Right atrium auricular region (tissue), 2 donors: Measurements from ENCODE around the gene R3HDM2. TPM values are rescaled to one million over a fixed set of nuclear protein-coding genes. Genes with fewer than 3 reads are reported as not detected.

Experiments
- DNase-seq: peaks from one replicate; pipeline ENCODE4 v3.0.0-alpha.2; 2019; ENCODE audit warnings: low spot score
- H3K27ac ChIP-seq, 2 donors: fragments of 200-600 bp; sonication (generic); 1 replicate in 1 of 2; 2 replicates in 1 of 2; pipeline ENCODE4 v1.5.1; 2016 to 2019
- H3K27me3 ChIP-seq, 2 donors: fragments of 200-600 bp; sonication (generic); one replicate each; pipeline versions ENCODE4 v1.5.1 to v1.6.0; 2017 to 2019
- H3K36me3 ChIP-seq: fragments of 200-600 bp; sonication (generic); one replicate; pipeline ENCODE4 v1.5.1; 2016
- H3K4me1 ChIP-seq, 2 donors: fragments of 200-600 bp; sonication (generic); one replicate each; pipeline versions ENCODE4 v1.5.1 to v1.6.0; 2017 to 2019
- H3K4me3 ChIP-seq, 2 donors: fragments of 200-600 bp; sonication (generic); 1 replicate in 1 of 2; 2 replicates in 1 of 2; pipeline ENCODE4 v1.5.1; 2017 to 2019; ENCODE audit warnings: mild to moderate bottlenecking in 1 of 2, moderate library complexity in 1 of 2
- H3K9me3 ChIP-seq, 2 donors: fragments of 200-600 bp; sonication (generic); one replicate each; pipeline ENCODE4 v1.5.1; 2019
- CTCF ChIP-seq, 2 donors: fragments of 200-600 bp; sonication (generic); IDR thresholded peaks; one replicate each; pipeline ENCODE4 v1.5.1; 2019; ENCODE audit warnings: antibody characterized with exemption in 2 of 2
- total RNA-seq, 2 donors: library from RNA; depleted of rRNA; stranded (reverse); fragments of >200 nt; gene quantifications; one replicate each; pipeline ENCODE4 v1.1.0, GENCODE V29; 2016

Gene R3HDM2
- total RNA-seq, 2 donors from 2014 or later: 31.7 to 47.8 TPM

- Histone ChIP-seq H3K9me3 (no peaks in the 10 kb centered on the region), H3K36me3 (no peaks in the 10 kb centered on the region), H3K4me3 (no peak overlapping the region), H3K27me3 (peaks cover 16 to 24% of the 10 kb centered on the region in 2 donors), H3K4me1 (peaks cover 0 to 18% of the 10 kb centered on the region in 2 donors), H3K27ac (no peak overlapping the region)
- TF ChIP-seq CTCF (IDR thresholded peaks at IDR 0.05): no peak
- DNase-seq: no peak
Measured at GRCh38 chr12:57473392-57473791, 42.5 kb upstream of the R3HDM2 start.

GRCh38 chr12:57472391-57472790 lies 41.5 kb upstream of the R3HDM2 start:
- Histone ChIP-seq H3K4me1 (peaks cover 0 to 18% of the 10 kb centered on the region in 2 donors), H3K36me3 (no peaks in the 10 kb centered on the region), H3K27me3 (peaks cover 16 to 24% of the 10 kb centered on the region in 2 donors), H3K9me3 (no peaks in the 10 kb centered on the region), H3K27ac (no peak overlapping the region), H3K4me3 (no peak overlapping the region)
- no peak for DNase-seq
- no peak for TF ChIP-seq CTCF (IDR thresholded peaks at IDR 0.05)

GRCh38 chr12:57471661-57472060 lies 40.8 kb upstream of the R3HDM2 start:
- Histone ChIP-seq H3K27ac (no peak overlapping the region), H3K4me3 (no peak overlapping the region), H3K36me3 (no peaks in the 10 kb centered on the region), H3K4me1 (peaks cover 0 to 18% of the 10 kb centered on the region in 2 donors), H3K27me3 (peaks cover 16 to 20% of the 10 kb centered on the region in 2 donors), H3K9me3 (no peaks in the 10 kb centered on the region)
- no peak for TF ChIP-seq CTCF (IDR thresholded peaks at IDR 0.05)
- DNase-seq: no peak

- H3K9me3 ChIP-seq: no peaks in the 10 kb centered on the region
- peaks cover 0 to 14% of the 10 kb centered on the region in 2 donors for H3K4me1 ChIP-seq
- H3K27me3 ChIP-seq: peaks cover 12 to 14% of the 10 kb centered on the region in 2 donors
- no peak for DNase-seq
- H3K36me3 ChIP-seq: no peaks in the 10 kb centered on the region
- no peak for TF ChIP-seq CTCF (IDR thresholded peaks at IDR 0.05)
- H3K27ac ChIP-seq: no peak overlapping the region
- no peak overlapping the region for H3K4me3 ChIP-seq
Measured at GRCh38 chr12:57470970-57471656, 40.3 kb upstream of the R3HDM2 start.

GRCh38 chr12:57470286-57470969 lies 39.6 kb upstream of the R3HDM2 start:
- H3K27ac ChIP-seq: no peak overlapping the region
- peaks cover 5 to 9% of the 10 kb centered on the region in 2 donors for H3K27me3 ChIP-seq
- DNase-seq: no peak
- peaks cover 0 to 7% of the 10 kb centered on the region in 2 donors for H3K4me1 ChIP-seq
- H3K9me3 ChIP-seq: no peaks in the 10 kb centered on the region
- H3K36me3 ChIP-seq: no peaks in the 10 kb centered on the region
- H3K4me3 ChIP-seq: no peak overlapping the region
- TF ChIP-seq CTCF (IDR thresholded peaks at IDR 0.05): no peak
